ENCODE results near the gene PWWP2A. TPM values are rescaled to one million over a fixed set of nuclear protein-coding genes. Genes with fewer than 3 reads are reported as not detected.
"Not testable (repeated sequence)": the region's sequence is repeated elsewhere in the genome, so short reads cannot be mapped to it uniquely, and the experiment has no call there.

Gene PWWP2A
- total and polyA plus RNA-seq, 9 donors, result 7.6 to 48.5 (median 25.2) TPM

- WGBS, 3 donors, result 91 to 94% (median 92%) methylated on average over 3 of the region's 3 CpGs
- H3K36me3 ChIP-seq, result no peaks in the 10 kb centered on the region
- no peak overlapping the region for H3K27ac ChIP-seq
- intact Hi-C loops (cut with DNase I), result no loop called here
- H3K9me3 ChIP-seq, result no peaks in the 10 kb centered on the region
- no peak for DNase-seq
- no peaks in the 10 kb centered on the region for H3K27me3 ChIP-seq
- no peak overlapping the region for H3K4me3 ChIP-seq
- TF ChIP-seq EP300 (IDR thresholded peaks at IDR 0.05), result no peak
- no peak for TF ChIP-seq POLR2A (IDR thresholded peaks at IDR 0.05)
- TF ChIP-seq CTCF (IDR thresholded peaks at IDR 0.05), result no peak
- peaks cover 2% of the 10 kb centered on the region for H3K4me1 ChIP-seq (ENCODE audit: insufficient read depth)
These were observed 31.8 kb upstream of the PWWP2A start for GRCh38 chr5:160151017-160151416.

- intact Hi-C loops (cut with DNase I), result no loop called here
- no peaks in the 10 kb centered on the region for H3K9me3 ChIP-seq
- no peaks in the 10 kb centered on the region for H3K36me3 ChIP-seq
- TF ChIP-seq EP300 (IDR thresholded peaks at IDR 0.05) (no peak), CTCF (IDR thresholded peaks at IDR 0.05) (no peak)
- H3K4me1 ChIP-seq (ENCODE audit: insufficient read depth), result peaks cover 2% of the 10 kb centered on the region
- H3K27me3 ChIP-seq, result no peaks in the 10 kb centered on the region
- H3K4me3 ChIP-seq, result no peak overlapping the region
- H3K27ac ChIP-seq, result no peak overlapping the region
- WGBS, 3 donors, result 73 to 82% (median 82%) methylated on average over 3 of the region's 3 CpGs
- no peak for DNase-seq
These were observed 31.1 kb upstream of the PWWP2A start for GRCh38 chr5:160150381-160150780.

GRCh38 chr5:160144436-160144835, 25.2 kb upstream of the PWWP2A start:
- intact Hi-C loops (cut with DNase I); H3K27ac ChIP-seq; H3K9me3 ChIP-seq; H3K27me3 ChIP-seq; H3K4me1 ChIP-seq (ENCODE audit: insufficient read depth); H3K36me3 ChIP-seq; H3K4me3 ChIP-seq; DNase-seq: not testable (repeated sequence)
- 86 to 91% (median 89%) methylated on average over 7 of the region's 7 CpGs for WGBS, 3 donors

- TF ChIP-seq EP300 (IDR thresholded peaks at IDR 0.05), result no peak
- TF ChIP-seq POLR2A (IDR thresholded peaks at IDR 0.05), result no peak
- TF ChIP-seq CTCF (IDR thresholded peaks at IDR 0.05), result no peak
- Histone ChIP-seq H3K9me3 (no peaks in the 10 kb centered on the region), H3K27ac (no peak overlapping the region), H3K4me1 (ENCODE audit: insufficient read depth) (peaks cover 3% of the 10 kb centered on the region), H3K4me3 (no peak overlapping the region), H3K27me3 (no peaks in the 10 kb centered on the region), H3K36me3 (no peaks in the 10 kb centered on the region)
- DNase-seq, result no peak
- 96 to 100% (median 97%) methylated on average over 1 of the region's 1 CpG for WGBS, 3 donors
- intact Hi-C loops (cut with DNase I), result loop anchor here in 1 of 4 donors (5.0 kb wide), 1 partner anchor 33 kb away; no protein-coding TSS in a partner anchor
These were observed 15.1 kb upstream of the PWWP2A start for GRCh38 chr5:160134332-160134731.

- no peak for DNase-seq
- Histone ChIP-seq H3K4me1 (ENCODE audit: insufficient read depth) (peaks cover 3% of the 10 kb centered on the region), H3K27ac (peak overlapping the region in 1 of 2 donors; percentile 31), H3K4me3 (no peak overlapping the region), H3K27me3 (no peaks in the 10 kb centered on the region), H3K9me3 (no peaks in the 10 kb centered on the region), H3K36me3 (no peaks in the 10 kb centered on the region)
- no peak for TF ChIP-seq CTCF (IDR thresholded peaks at IDR 0.05)
- TF ChIP-seq EP300 (IDR thresholded peaks at IDR 0.05), result no peak
- no peak for TF ChIP-seq POLR2A (IDR thresholded peaks at IDR 0.05)
- intact Hi-C loops (cut with DNase I), result loop anchor here in 1 of 4 donors (5.0 kb wide), 1 partner anchor 33 kb away; no protein-coding TSS in a partner anchor
- WGBS, 3 donors, result 34 to 49% (median 38%) methylated on average over 7 of the region's 7 CpGs
These were observed 14.7 kb upstream of the PWWP2A start for GRCh38 chr5:160133918-160134304.

All from ovary (tissue), 9 donors.